H9 (cell line): ENCODE measurements around the gene B3GLCT. TPM values are rescaled to one million over a fixed set of nuclear protein-coding genes. Genes with fewer than 3 reads are reported as not detected.

Experiments
- DNase-seq: peaks from one replicate; pipeline ENCODE4 v3.0.0-alpha.2; 2017
- H2AFZ ChIP-seq: one replicate; pipeline ENCODE4 v1.6.1; 2013; ENCODE audit warnings: mild to moderate bottlenecking, low read length, control low read depth, moderate library complexity
- H2AK5ac ChIP-seq: 2 replicates; pipeline ENCODE4 v1.6.1; 2013; ENCODE audit warnings: low read length, control low read depth, mixed read lengths; ENCODE audit not compliant: insufficient read length
- H2BK120ac ChIP-seq: one replicate; pipeline ENCODE4 v1.6.1; 2013; ENCODE audit warnings: low read depth, mild to moderate bottlenecking, low read length, control low read depth, inconsistent platforms; ENCODE audit not compliant: poor library complexity, severe bottlenecking
- H2BK12ac ChIP-seq: 2 replicates; pipeline ENCODE4 v1.6.1; 2013; ENCODE audit warnings: low read length, control low read depth, mixed read lengths, low read depth; ENCODE audit not compliant: insufficient read length
- H2BK15ac ChIP-seq: 2 replicates; pipeline ENCODE4 v1.6.1; 2013; ENCODE audit warnings: low read depth, low read length, control low read depth
- H2BK20ac ChIP-seq: one replicate; pipeline ENCODE4 v1.6.1; 2013; ENCODE audit warnings: low read depth, mild to moderate bottlenecking, low read length, control low read depth, inconsistent platforms; ENCODE audit not compliant: poor library complexity, severe bottlenecking
- H2BK5ac ChIP-seq: 2 replicates; pipeline ENCODE4 v1.6.1; 2013; ENCODE audit warnings: low read length, control low read depth, mixed read lengths; ENCODE audit not compliant: insufficient read length
- H3K14ac ChIP-seq: 2 replicates; pipeline ENCODE4 v1.6.1; 2013; ENCODE audit warnings: low read length, control low read depth; ENCODE audit not compliant: insufficient read depth
- H3K18ac ChIP-seq: 2 replicates; pipeline ENCODE4 v1.6.1; 2013; ENCODE audit warnings: low read depth, mild to moderate bottlenecking, mixed read lengths, low read length, control low read depth; ENCODE audit not compliant: insufficient read length
- H3K23ac ChIP-seq: 2 replicates; pipeline ENCODE4 v1.6.1; 2013; ENCODE audit warnings: low read length, control low read depth, mixed read lengths, low read depth; ENCODE audit not compliant: insufficient read length
- H3K23me2 ChIP-seq: 2 replicates; pipeline ENCODE4 v1.6.1; 2013; ENCODE audit warnings: low read depth, mild to moderate bottlenecking, mixed read lengths, low read length, control low read depth; ENCODE audit not compliant: insufficient read length, poor library complexity, severe bottlenecking
- H3K27ac ChIP-seq: 2 replicates; pipeline ENCODE4 v1.5.1; 2013; ENCODE audit warnings: low read length, control low read depth, mixed read lengths, low read depth; ENCODE audit not compliant: insufficient read length
- H3K27me3 ChIP-seq: 2 replicates; pipeline ENCODE4 v1.6.1; 2013; ENCODE audit warnings: low read length, control low read depth, inconsistent platforms; ENCODE audit not compliant: insufficient read depth
- H3K4ac ChIP-seq: 2 replicates; pipeline ENCODE4 v1.6.1; 2013; ENCODE audit warnings: low read depth, mild to moderate bottlenecking, control low read depth, inconsistent platforms, low read length, moderate library complexity
- H3K4me1 ChIP-seq: 2 replicates; pipeline ENCODE4 v1.6.1; 2013; ENCODE audit warnings: low read length, control low read depth, inconsistent platforms; ENCODE audit not compliant: insufficient read depth
- H3K4me2 ChIP-seq: 2 replicates; pipeline ENCODE4 v1.6.1; 2013; ENCODE audit warnings: low read length, control low read depth, mixed read lengths; ENCODE audit not compliant: insufficient read length, insufficient read depth
- H3K56ac ChIP-seq: 2 replicates; pipeline ENCODE4 v1.6.1; 2013; ENCODE audit warnings: low read depth, mild to moderate bottlenecking, mixed read lengths, low read length, control low read depth; ENCODE audit not compliant: insufficient read length
- H3K79me1 ChIP-seq: 2 replicates; pipeline ENCODE4 v1.6.1; 2013; ENCODE audit warnings: low read depth, mild to moderate bottlenecking, moderate library complexity, low read length, control low read depth, inconsistent platforms; ENCODE audit not compliant: insufficient read depth, poor library complexity, severe bottlenecking
- H3K79me2 ChIP-seq: 2 replicates; pipeline ENCODE4 v1.6.1; 2013; ENCODE audit warnings: low read length, control low read depth, inconsistent platforms; ENCODE audit not compliant: insufficient read depth
- H3K9ac ChIP-seq: 2 replicates; pipeline ENCODE4 v1.6.1; 2013; ENCODE audit warnings: low read length, control low read depth, mixed read lengths; ENCODE audit not compliant: insufficient read length; ENCODE audit errors: extremely low read depth
- H3K9me3 ChIP-seq: one replicate; pipeline ENCODE4 v1.6.1; 2013; ENCODE audit warnings: low read depth, low read length, inconsistent platforms; ENCODE audit not compliant: control insufficient read depth
- H3T11ph ChIP-seq: one replicate; pipeline ENCODE4 v1.6.1; 2013; ENCODE audit warnings: mild to moderate bottlenecking, low read length, control low read depth, inconsistent platforms
- H4K20me1 ChIP-seq: one replicate; pipeline ENCODE4 v1.6.1; 2013; ENCODE audit not compliant: control insufficient read depth, insufficient read length, insufficient read depth
- H4K5ac ChIP-seq: 2 replicates; pipeline ENCODE4 v1.6.1; 2013; ENCODE audit warnings: low read depth, mild to moderate bottlenecking, mixed read lengths, low read length, control low read depth; ENCODE audit not compliant: insufficient read length
- H4K8ac ChIP-seq: replicated peaks from 2 replicates; pipeline ENCODE4 v1.6.1; 2013; ENCODE audit warnings: low read length, control low read depth, mixed read lengths, low read depth; ENCODE audit not compliant: insufficient read length
- H4K91ac ChIP-seq: 2 replicates; pipeline ENCODE4 v1.6.1; 2013; ENCODE audit warnings: low read depth, mild to moderate bottlenecking, moderate library complexity, mixed read lengths, low read length, control low read depth; ENCODE audit not compliant: insufficient read length
- H3K27ac Mint-ChIP-seq, 3 experiments: 2 replicates in 2 of 3; 3 replicates in 1 of 3; pipeline ENCODE4 v1.8.0; 2020 to 2021; ENCODE audit warnings: mixed read lengths in 3 of 3, mild to moderate bottlenecking in 1 of 3, moderate library complexity in 1 of 3
- H3K27me3 Mint-ChIP-seq: 2 replicates; pipeline ENCODE4 v1.8.0; 2021; ENCODE audit warnings: low read depth, mild to moderate bottlenecking, moderate library complexity, mixed read lengths
- H3K36me3 Mint-ChIP-seq, 3 experiments: 2 replicates in 2 of 3; 3 replicates in 1 of 3; pipeline ENCODE4 v1.8.0; 2020 to 2021; ENCODE audit warnings: low read depth in 3 of 3, mixed read lengths in 3 of 3; ENCODE audit not compliant: insufficient read depth in 1 of 3
- H3K4me1 Mint-ChIP-seq, 2 experiments: 2 replicates each; pipeline ENCODE4 v1.8.0; 2020; ENCODE audit warnings: mixed read lengths in 2 of 2
- H3K4me3 Mint-ChIP-seq, 2 experiments: 2 replicates in 1 of 2; 3 replicates in 1 of 2; pipeline ENCODE4 v1.8.0; 2020 to 2021; ENCODE audit warnings: mild to moderate bottlenecking in 2 of 2, mixed read lengths in 2 of 2, moderate library complexity in 1 of 2
- H3K9me3 Mint-ChIP-seq, 2 experiments: 2 replicates in 1 of 2; 3 replicates in 1 of 2; pipeline ENCODE4 v1.8.0; 2020; ENCODE audit warnings: mild to moderate bottlenecking in 2 of 2, mixed read lengths in 2 of 2, moderate library complexity in 1 of 2
- WGBS: extraction: QIAGEN DNeasy Blood & Tissue Kit; methylation state at CpG from one replicate; pipeline ENCODE4 v1.1.7; 2013; ENCODE audit warnings: missing lambda C conversion rate, low lambda C conversion rate, mixed read lengths; ENCODE audit not compliant: insufficient read length; ENCODE audit errors: extremely low coverage; 5-methylcytosine and 5-hydroxymethylcytosine counted together
- total RNA-seq: library from RNA; stranded (reverse); gene quantifications from 2 replicates; pipeline ENCODE4 v1.2.1, GENCODE V29; 2021
- TF ChIP-seq, protein P1 (sequence below): fragments of 200-600 bp; sonication (generic); conservative IDR thresholded peaks from 3 replicates; pipeline ENCODE4 v1.8.0; 2021; ENCODE audit warnings: antibody characterized with exemption, mild to moderate bottlenecking

B3GLCT gene
- total RNA-seq, 1 experiment from 2014 or later: 5.4 TPM

DNA sequence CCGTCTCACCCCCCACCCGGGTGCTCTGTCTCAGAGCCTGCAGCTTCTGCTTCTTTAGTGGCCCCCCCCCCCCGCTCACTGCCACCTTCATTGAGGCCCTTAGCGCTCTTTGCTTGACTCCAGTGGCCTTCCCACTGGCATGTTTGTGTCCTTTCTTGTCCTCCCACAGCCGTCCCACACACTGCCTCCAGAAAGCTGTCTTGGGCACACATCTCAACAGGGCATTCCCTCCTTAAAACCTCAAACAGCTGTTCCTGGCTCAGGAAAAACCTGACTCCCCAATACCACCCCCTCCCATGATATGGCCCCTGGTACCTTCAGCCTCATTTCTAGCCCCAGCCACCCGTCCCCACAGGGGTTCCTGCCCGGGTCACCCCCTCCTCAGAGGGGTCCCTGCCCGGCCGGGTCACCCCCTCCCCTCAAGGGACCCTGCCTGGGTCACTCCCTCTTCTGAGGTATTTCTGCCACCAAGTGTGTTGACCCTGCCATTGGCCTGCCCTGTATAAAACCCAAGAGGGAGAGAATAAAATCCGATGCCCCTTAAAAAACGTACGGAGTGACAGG is 8.9 kb downstream of the B3GLCT start:
- H3K27me3 Mint-ChIP-seq: no peaks in the 10 kb centered on the region
- WGBS: no CpG with 5 or more reads among the region's 12 CpGs
- no peak overlapping the region for H3K27ac ChIP-seq

More for the DNA sequence above, 8.9 kb downstream of the B3GLCT start:
- Histone ChIP-seq H3K4me1 (no peaks in the 10 kb centered on the region), H4K91ac (no peak overlapping the region), H4K20me1 (no peaks in the 10 kb centered on the region), H4K5ac (no peak overlapping the region), H2BK12ac (no peak overlapping the region), H4K8ac (no peak overlapping the region), H3T11ph (no peak overlapping the region), H3K56ac (no peak overlapping the region), H3K79me2 (no peaks in the 10 kb centered on the region), H3K23me2 (no peaks in the 10 kb centered on the region), H2AFZ (no peak overlapping the region), H3K14ac (peak overlapping the region; percentile 10; the same call in 1 of the 2 replicates), H3K9ac (no peak overlapping the region), H2BK5ac (no peak overlapping the region), H2BK20ac (no peak overlapping the region), H2AK5ac (no peak overlapping the region), H3K4me2 (no peak overlapping the region), H3K79me1 (no peaks in the 10 kb centered on the region), H2BK120ac (no peak overlapping the region), H3K27me3 (no peaks in the 10 kb centered on the region), H3K4ac (no peak overlapping the region), H2BK15ac (no peak overlapping the region), H3K23ac (no peak overlapping the region), H3K18ac (no peak overlapping the region), H3K9me3 (no peaks in the 10 kb centered on the region)
- Mint-ChIP-seq H3K4me1 (peaks cover 32 to 41% of the 10 kb centered on the region in 2 experiments), H3K36me3 (no peaks in the 10 kb centered on the region; a peak in 1 of 7 replicates), H3K27ac (peak overlapping the region in 1 of 3 experiments; percentile 19; a peak in 1 of 7 replicates), H3K4me3 (no peak overlapping the region), H3K9me3 (no peaks in the 10 kb centered on the region)
- no peak for DNase-seq
- TF ChIP-seq, protein P1, sequence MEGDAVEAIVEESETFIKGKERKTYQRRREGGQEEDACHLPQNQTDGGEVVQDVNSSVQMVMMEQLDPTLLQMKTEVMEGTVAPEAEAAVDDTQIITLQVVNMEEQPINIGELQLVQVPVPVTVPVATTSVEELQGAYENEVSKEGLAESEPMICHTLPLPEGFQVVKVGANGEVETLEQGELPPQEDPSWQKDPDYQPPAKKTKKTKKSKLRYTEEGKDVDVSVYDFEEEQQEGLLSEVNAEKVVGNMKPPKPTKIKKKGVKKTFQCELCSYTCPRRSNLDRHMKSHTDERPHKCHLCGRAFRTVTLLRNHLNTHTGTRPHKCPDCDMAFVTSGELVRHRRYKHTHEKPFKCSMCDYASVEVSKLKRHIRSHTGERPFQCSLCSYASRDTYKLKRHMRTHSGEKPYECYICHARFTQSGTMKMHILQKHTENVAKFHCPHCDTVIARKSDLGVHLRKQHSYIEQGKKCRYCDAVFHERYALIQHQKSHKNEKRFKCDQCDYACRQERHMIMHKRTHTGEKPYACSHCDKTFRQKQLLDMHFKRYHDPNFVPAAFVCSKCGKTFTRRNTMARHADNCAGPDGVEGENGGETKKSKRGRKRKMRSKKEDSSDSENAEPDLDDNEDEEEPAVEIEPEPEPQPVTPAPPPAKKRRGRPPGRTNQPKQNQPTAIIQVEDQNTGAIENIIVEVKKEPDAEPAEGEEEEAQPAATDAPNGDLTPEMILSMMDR: no peak
